ENCODE measurements around the gene IL17RE. TPM values are rescaled to one million over a fixed set of nuclear protein-coding genes. Genes with fewer than 3 reads are reported as not detected.

Gene IL17RE
- total and polyA plus RNA-seq, 9 of the 15 experiments (the other 6 are each of a cell fraction or from before 2014, with no cell fraction given) = 0.32 to 1.9 (median 0.51) TPM; not detected in 4

- 0 out of 2 replicates have a peak, but pooled peaks have one; percentile 2 for TF ChIP-seq MGA (IDR thresholded peaks at IDR 0.05)
- TF ChIP-seq CXXC5 (CRISPR knock-in tag; IDR thresholded peaks at IDR 0.05) = 0 out of 2 replicates have a peak, but pooled peaks have one; percentile 20
- TF ChIP-seq HNRNPLL (IDR thresholded peaks at IDR 0.05; ENCODE audit: low read depth, low read length, poor library complexity, severe bottlenecking) = no peak
- peak; percentile 77 for TF ChIP-seq NFE2 (IDR thresholded peaks at IDR 0.05; ENCODE audit: low read depth)
- TF ChIP-seq PKNOX1 (IDR thresholded peaks at IDR 0.05) = peak; percentile 80
- peak; percentile 62; the same call in 1 of the 2 replicates for TF ChIP-seq ZNF121 (CRISPR knock-in tag; conservative IDR thresholded peaks at IDR 0.05)
- no peak for TF ChIP-seq CBX5 (IDR thresholded peaks at IDR 0.05; ENCODE audit: borderline replicate concordance, low read depth)
- no peak for TF ChIP-seq ZBTB5 (IDR thresholded peaks at IDR 0.05)
These were observed 9.2 kb downstream of the IL17RE start (continued) for GRCh38 chr3:9911863-9912262.

Data from K562 (cell line).